A673 (cell line): Measurements from ENCODE around the gene COPE.

ENCODE experiments used
- EZH2 ChIP-seq: fragments of 200-600 bp; sonication (generic); IDR thresholded peaks from 2 replicates; pipeline ENCODE4 v1.6.1; 2017; ENCODE audit warnings: borderline replicate concordance, low read depth, mild to moderate bottlenecking, mixed read lengths, antibody characterized with exemption, low read length; ENCODE audit not compliant: poor library complexity, severe bottlenecking
- TF ChIP-seq, protein P1 (sequence below): fragments of 300-800, 200-600 bp; sonication (generic); conservative IDR thresholded peaks from 2 replicates; pipeline ENCODE4 v1.5.1; 2017; ENCODE audit warnings: low read depth, mild to moderate bottlenecking, antibody characterized with exemption, low read length, moderate library complexity, mixed read lengths

DNA sequence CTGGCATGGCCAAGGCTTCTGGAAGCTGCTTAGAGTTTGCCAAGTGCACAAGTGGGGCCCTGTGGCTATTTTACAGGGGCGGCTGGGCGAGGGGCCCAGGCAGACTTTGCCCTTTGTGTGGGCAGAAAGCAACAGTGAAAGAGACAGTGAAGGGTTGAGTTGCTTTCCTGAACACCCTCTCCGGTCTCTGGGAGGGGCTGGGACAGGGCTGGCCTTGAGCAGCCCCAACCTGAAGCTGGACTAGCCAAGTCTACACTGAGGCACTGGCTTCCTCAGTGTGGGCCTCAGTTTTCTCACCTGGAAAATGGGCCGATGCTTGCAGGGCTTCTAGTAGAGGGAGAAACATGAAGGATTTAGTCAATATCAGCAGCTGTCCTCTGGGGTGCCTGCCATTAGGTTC is 24.3 kb upstream of the COPE start:
- TF ChIP-seq, protein P1, sequence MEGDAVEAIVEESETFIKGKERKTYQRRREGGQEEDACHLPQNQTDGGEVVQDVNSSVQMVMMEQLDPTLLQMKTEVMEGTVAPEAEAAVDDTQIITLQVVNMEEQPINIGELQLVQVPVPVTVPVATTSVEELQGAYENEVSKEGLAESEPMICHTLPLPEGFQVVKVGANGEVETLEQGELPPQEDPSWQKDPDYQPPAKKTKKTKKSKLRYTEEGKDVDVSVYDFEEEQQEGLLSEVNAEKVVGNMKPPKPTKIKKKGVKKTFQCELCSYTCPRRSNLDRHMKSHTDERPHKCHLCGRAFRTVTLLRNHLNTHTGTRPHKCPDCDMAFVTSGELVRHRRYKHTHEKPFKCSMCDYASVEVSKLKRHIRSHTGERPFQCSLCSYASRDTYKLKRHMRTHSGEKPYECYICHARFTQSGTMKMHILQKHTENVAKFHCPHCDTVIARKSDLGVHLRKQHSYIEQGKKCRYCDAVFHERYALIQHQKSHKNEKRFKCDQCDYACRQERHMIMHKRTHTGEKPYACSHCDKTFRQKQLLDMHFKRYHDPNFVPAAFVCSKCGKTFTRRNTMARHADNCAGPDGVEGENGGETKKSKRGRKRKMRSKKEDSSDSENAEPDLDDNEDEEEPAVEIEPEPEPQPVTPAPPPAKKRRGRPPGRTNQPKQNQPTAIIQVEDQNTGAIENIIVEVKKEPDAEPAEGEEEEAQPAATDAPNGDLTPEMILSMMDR, result no peak
- TF ChIP-seq EZH2, result no peak
